ENCODE results near the gene SLC6A6.

Gene SLC6A6

GRCh38 chr3:14422016-14422963 is 19.9 kb downstream of the SLC6A6 start:
- DNase-seq (ENCODE audit: low spot score), result no peak

- DNase-seq (ENCODE audit: low spot score), result no peak
Measured at GRCh38 chr3:14423197-14423743, 20.9 kb downstream of the SLC6A6 start.

GRCh38 chr3:14423963-14424362 is 21.6 kb downstream of the SLC6A6 start:
- no peak for DNase-seq (ENCODE audit: low spot score)

GRCh38 chr3:14424711-14425580 is 22.5 kb downstream of the SLC6A6 start:
- no peak for DNase-seq (ENCODE audit: low spot score)

GRCh38 chr3:14425581-14426304 is 23.3 kb downstream of the SLC6A6 start:
- no peak for DNase-seq (ENCODE audit: low spot score)

GRCh38 chr3:14426305-14426620 is 23.9 kb downstream of the SLC6A6 start:
- no peak for DNase-seq (ENCODE audit: low spot score)

- no peak for DNase-seq (ENCODE audit: low spot score)
Measured at GRCh38 chr3:14428087-14429033, 26.0 kb downstream of the SLC6A6 start.

GRCh38 chr3:14429237-14429636 is 26.8 kb downstream of the SLC6A6 start:
- no peak for DNase-seq (ENCODE audit: low spot score)

GRCh38 chr3:14429640-14430039 is 27.2 kb downstream of the SLC6A6 start:
- DNase-seq (ENCODE audit: low spot score), result no peak

- no peak for DNase-seq (ENCODE audit: low spot score)
Measured at GRCh38 chr3:14430053-14430452, 27.6 kb downstream of the SLC6A6 start.

- DNase-seq (ENCODE audit: low spot score), result no peak
Measured at GRCh38 chr3:14430706-14431451, 28.5 kb downstream of the SLC6A6 start.

GRCh38 chr3:14431452-14431916 is 29.1 kb downstream of the SLC6A6 start:
- no peak for DNase-seq (ENCODE audit: low spot score)

GRCh38 chr3:14431917-14432834 is 29.8 kb downstream of the SLC6A6 start:
- peak; percentile 91 for DNase-seq (ENCODE audit: low spot score)

GRCh38 chr3:14433106-14433505 is 30.7 kb downstream of the SLC6A6 start:
- DNase-seq (ENCODE audit: low spot score), result no peak

- DNase-seq (ENCODE audit: low spot score), result no peak
Measured at GRCh38 chr3:14434126-14434497, 31.7 kb downstream of the SLC6A6 start.

- no peak for DNase-seq (ENCODE audit: low spot score)
Measured at GRCh38 chr3:14434498-14435151, 32.2 kb downstream of the SLC6A6 start.

- DNase-seq (ENCODE audit: low spot score), result no peak
Measured at GRCh38 chr3:14435175-14436014, 33.0 kb downstream of the SLC6A6 start.

- no peak for DNase-seq (ENCODE audit: low spot score)
Measured at GRCh38 chr3:14436954-14437281, 34.5 kb downstream of the SLC6A6 start.
